GM13976 (cell line): ENCODE data around the gene CKM.

ENCODE experiments used
- DNase-seq: peaks from one replicate; pipeline ENCODE4 v3.0.0; 2012; ENCODE audit warnings: low spot score
- in situ Hi-C: fragments of 300-500 bp; cut with MboI; formaldehyde crosslinking; loops from one replicate; pipeline ENCODE4 v1.12.0; 2022; ENCODE audit warnings: low sequenced_read_pairs, mixed read lengths, inconsistent platforms; ENCODE audit not compliant: unreplicated experiment
- TF ChIP-seq, protein P1 (sequence below): IDR thresholded peaks from 2 replicates; pipeline ENCODE4 v1.5.1; 2012; ENCODE audit warnings: borderline replicate concordance, mild to moderate bottlenecking; ENCODE audit not compliant: insufficient read depth; ENCODE audit errors: extremely low read depth, missing control alignments, control extremely low read depth

Gene CKM

DNA sequence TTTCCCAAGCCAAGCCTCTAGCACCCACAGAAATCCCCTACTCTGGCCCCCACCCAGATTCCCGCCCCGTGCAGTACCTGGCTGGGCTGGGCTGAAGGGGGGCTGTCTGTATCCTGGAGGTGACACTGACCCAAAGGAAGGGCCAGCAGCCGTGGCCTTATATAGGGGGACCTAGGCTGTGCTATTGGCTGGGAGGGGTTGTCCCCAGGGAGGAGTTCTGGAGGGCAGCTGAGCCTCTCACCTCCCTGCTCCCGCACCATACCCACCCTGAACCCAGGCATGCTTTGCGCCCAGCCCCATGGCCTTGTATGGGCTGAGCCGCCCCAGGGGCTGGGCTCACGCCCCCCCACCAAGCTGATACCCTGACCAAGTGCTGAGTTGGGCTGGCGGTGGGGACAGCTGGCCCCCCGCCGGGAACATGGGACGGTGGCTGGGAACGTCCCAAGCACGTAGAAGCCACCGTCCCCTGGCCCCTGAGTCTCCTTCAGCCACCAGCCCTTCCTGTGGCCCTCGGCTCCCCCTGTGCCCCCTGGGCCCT lies at the start of gene CKM:
Gene CKM (minus strand): TSS at position 132 of the 538 bp plus-strand sequence. CDS start 3,162 bp downstream, outside the sequence.
- in situ Hi-C loops = no loop called here
- DNase-seq = no peak
- TF ChIP-seq, protein P1, sequence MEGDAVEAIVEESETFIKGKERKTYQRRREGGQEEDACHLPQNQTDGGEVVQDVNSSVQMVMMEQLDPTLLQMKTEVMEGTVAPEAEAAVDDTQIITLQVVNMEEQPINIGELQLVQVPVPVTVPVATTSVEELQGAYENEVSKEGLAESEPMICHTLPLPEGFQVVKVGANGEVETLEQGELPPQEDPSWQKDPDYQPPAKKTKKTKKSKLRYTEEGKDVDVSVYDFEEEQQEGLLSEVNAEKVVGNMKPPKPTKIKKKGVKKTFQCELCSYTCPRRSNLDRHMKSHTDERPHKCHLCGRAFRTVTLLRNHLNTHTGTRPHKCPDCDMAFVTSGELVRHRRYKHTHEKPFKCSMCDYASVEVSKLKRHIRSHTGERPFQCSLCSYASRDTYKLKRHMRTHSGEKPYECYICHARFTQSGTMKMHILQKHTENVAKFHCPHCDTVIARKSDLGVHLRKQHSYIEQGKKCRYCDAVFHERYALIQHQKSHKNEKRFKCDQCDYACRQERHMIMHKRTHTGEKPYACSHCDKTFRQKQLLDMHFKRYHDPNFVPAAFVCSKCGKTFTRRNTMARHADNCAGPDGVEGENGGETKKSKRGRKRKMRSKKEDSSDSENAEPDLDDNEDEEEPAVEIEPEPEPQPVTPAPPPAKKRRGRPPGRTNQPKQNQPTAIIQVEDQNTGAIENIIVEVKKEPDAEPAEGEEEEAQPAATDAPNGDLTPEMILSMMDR = no peak

DNA sequence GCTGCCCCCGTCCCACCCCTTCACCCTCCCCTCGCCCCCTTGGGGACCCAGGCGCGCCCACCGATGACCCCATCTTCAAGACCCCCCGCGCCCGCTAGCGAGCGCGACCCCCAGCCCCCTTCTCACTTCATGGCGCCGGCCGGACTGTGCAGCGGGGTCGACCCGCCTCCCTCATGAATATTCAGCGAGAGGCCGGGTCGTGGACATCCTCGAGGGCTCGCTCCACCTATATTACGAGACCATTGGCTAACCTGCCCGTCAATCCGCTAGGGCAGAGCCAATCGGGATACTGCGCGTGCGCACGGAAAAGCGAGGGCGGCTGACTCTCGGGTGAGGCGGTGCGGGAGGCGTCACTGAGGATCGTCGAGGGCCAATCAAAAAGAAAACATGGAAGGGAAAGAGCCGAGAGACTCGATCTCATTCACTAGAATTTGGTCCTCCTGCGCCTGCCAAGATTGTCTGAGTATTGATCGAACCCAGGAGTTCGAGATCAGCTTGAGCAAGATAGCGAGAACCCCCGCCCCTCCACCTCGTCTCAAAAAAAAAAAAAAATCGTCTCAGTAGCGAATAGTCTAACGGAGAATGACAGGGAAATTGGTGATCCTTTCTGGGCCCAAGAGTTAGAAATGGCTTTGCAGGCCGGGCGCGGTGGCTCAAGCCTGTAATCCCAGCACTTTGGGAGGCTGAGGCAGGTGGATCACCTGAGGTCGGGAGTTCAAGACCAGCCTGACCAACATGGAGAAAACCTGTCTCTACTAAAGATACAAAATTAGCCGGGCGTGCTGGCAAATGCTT lies 47.9 kb upstream of the CKM start, which contains the start of gene ERCC2:
Gene ERCC2 (minus strand): TSS at position 164 of the 795 bp plus-strand sequence. CDS start 33 bp downstream, at position 131.
- peak; percentile 100 for DNase-seq
- TF ChIP-seq, protein P1 = no peak
- in situ Hi-C loops = no loop called here

DNA sequence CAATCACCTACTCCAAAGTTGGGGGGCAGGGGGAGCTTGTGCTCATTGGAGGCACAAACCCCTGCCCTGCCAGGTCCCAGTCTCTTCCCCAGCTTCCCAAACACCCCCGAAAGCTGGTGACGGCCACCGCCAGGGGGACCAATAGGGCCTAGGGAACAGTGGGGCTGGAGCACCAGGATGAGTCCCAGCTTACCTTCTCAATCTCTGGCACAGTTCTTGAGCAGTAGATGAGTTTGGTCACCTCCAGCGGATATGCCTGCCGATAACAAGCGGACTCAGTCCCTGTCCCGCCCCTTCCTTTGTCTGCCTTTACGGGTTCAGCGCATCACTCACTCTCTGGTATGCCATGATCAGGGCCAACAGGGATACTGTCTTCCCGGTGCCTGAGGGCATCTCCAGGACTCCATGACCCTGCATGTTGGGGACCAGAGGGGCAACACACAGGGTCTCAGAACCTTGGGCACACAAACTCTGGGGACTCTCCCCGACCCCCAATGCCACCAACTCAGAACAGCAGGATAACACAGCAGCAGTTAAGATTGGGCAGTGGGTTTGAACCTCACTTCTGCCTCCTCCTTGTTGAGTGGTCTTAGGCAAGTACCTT lies 46.2 kb upstream of the CKM start:
- no peak for DNase-seq
- TF ChIP-seq, protein P1 = no peak
- in situ Hi-C loops = no loop called here

DNA sequence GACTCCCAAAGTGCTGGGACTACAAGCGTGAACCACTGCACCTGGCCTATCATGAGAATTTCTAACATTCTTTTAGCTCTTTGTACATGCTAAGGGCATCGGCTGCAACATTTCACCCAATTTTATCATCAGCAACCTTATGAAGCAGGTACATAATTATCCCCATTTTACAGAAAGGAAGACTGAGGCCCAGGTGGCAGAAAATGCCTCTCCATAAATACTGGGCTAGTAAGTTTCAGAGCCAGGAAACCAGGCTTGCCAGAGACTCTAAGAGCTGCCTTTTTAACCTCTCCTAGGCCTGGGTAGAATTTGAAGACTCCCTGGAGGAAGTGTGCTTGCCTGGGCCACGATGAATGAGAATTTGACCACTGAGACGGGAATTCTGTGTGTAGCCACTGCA lies 45.5 kb upstream of the CKM start:
- TF ChIP-seq, protein P1 = no peak
- in situ Hi-C loops = no loop called here
- DNase-seq = no peak

DNA sequence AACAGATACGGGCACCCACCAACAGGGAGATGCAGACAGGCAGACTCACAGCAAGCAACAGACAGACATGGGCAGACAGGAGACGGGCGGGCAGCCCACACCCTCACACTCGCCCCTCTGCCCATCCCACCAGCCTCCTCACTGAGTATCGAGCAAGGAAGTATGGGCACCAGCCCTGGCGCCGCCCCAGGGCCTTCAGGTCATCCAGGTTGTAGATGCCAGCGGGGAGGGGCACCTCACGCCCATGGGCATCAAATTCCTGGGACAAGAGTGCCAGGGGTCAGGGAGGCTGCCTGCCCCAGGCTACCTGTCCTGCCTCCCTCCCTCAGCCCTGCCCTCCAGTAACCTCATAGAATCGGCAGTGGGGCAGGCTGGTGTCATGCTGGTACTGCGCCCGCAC lies 42.0 kb upstream of the CKM start:
- DNase-seq = no peak
- in situ Hi-C loops = no loop called here
- TF ChIP-seq, protein P1 = no peak

DNA sequence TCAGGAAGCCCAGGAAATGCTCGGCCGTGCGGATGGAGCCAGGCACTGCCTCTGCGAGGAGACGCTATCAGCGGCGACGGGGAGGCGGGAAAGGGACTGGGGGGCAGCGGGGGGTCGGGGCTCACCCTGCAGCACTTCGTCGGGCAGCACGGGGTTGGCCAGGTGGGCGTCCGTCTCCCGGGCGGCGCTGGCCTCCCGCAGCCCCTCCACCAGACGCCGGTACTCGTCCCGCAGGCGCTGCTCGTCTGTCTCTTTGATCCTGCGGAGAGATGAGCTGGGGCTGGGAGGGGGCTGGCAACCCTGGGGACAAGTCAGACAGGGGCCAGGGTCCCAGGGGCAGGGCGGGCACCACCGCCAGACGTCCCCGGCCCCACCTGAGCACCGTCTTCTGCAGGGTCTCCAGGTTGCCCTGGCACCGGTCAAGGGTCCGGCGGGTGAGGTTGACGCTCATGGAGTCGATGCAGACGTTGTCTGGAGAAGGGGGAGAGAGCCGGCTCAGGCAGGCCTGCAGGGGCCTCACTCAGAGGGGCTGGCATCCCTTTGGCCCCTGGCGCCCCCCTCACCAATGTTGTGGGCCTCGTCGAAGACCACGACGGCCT lies 41.3 kb upstream of the CKM start:
- in situ Hi-C loops = no loop called here
- TF ChIP-seq, protein P1 = no peak
- DNase-seq = no peak
